Esophagus (tissue), 2 donors: Measurements from ENCODE around the gene RPGRIP1L. TPM values are rescaled to one million over a fixed set of nuclear protein-coding genes. Genes with fewer than 3 reads are reported as not detected.

Source experiments
- H3K27ac ChIP-seq, 2 donors: one replicate each; pipeline ENCODE4 v1.5.1; 2013; ENCODE audit warnings: low read depth in 2 of 2, mild to moderate bottlenecking in 2 of 2, inconsistent platforms in 1 of 2, low read length in 1 of 2, moderate library complexity in 1 of 2
- H3K27me3 ChIP-seq, 2 donors: one replicate each; pipeline ENCODE4 v1.6.1; 2013; ENCODE audit warnings: low read length in 2 of 2, control low read depth in 1 of 2, mild to moderate bottlenecking in 1 of 2; ENCODE audit not compliant: insufficient read depth in 2 of 2, control insufficient read depth in 1 of 2
- H3K36me3 ChIP-seq, 2 donors: one replicate each; pipeline ENCODE4 v1.6.1; 2013; ENCODE audit warnings: low read length in 1 of 2; ENCODE audit not compliant: control insufficient read depth in 2 of 2, insufficient read depth in 2 of 2
- H3K4me1 ChIP-seq, 2 donors: one replicate each; pipeline ENCODE4 v1.6.1; 2013; ENCODE audit warnings: low read length in 1 of 2; ENCODE audit not compliant: control insufficient read depth in 2 of 2, insufficient read depth in 2 of 2
- H3K4me3 ChIP-seq, 2 donors: one replicate each; pipeline ENCODE4 v1.5.1; 2013; ENCODE audit warnings: low read length in 2 of 2, mild to moderate bottlenecking in 2 of 2, low read depth in 1 of 2, moderate library complexity in 1 of 2
- H3K9me3 ChIP-seq, 2 donors: one replicate each; pipeline ENCODE4 v1.6.1; 2013; ENCODE audit warnings: mild to moderate bottlenecking in 2 of 2, low read depth in 1 of 2, low read length in 1 of 2, moderate library complexity in 1 of 2; ENCODE audit not compliant: control insufficient read depth in 2 of 2, insufficient read depth in 1 of 2
- WGBS, 2 donors: extraction: QIAGEN DNeasy Blood & Tissue Kit; methylation state at CpG; one replicate each; pipeline ENCODE4 v1.1.7; 2013; 5-methylcytosine and 5-hydroxymethylcytosine counted together
- polyA plus RNA-seq, 2 donors: library from polyadenylated mRNA; stranded (reverse); fragments of 200-250 nt; gene quantifications; one replicate each; pipeline ENCODE4 v1.2.3, GENCODE V29; 2013
- donor health status: healthy with polysubstance abuse.
- donor health status: Bipolar disorder and iron deficiency.

RPGRIP1L gene
- polyA plus RNA-seq, 2 donors = 1.3 to 1.7 TPM

GRCh38 chr16:53642094-53642493, 61.6 kb downstream of the RPGRIP1L start:
- no peaks in the 10 kb centered on the region for H3K9me3 ChIP-seq
- H3K36me3 ChIP-seq = no peaks in the 10 kb centered on the region
- H3K27ac ChIP-seq = no peak overlapping the region
- H3K4me3 ChIP-seq = no peak overlapping the region
- 85 to 88% methylated on average over 5 of the region's 5 CpGs for WGBS, 2 donors
- H3K4me1 ChIP-seq = no peaks in the 10 kb centered on the region
- H3K27me3 ChIP-seq = no peaks in the 10 kb centered on the region

- H3K9me3 ChIP-seq = no peaks in the 10 kb centered on the region
- H3K4me1 ChIP-seq = no peaks in the 10 kb centered on the region
- H3K27me3 ChIP-seq = no peaks in the 10 kb centered on the region
- H3K4me3 ChIP-seq = no peak overlapping the region
- no peaks in the 10 kb centered on the region for H3K36me3 ChIP-seq
- 90 to 94% methylated on average over 2 of the region's 2 CpGs for WGBS, 2 donors
- H3K27ac ChIP-seq = no peak overlapping the region
Observed at GRCh38 chr16:53636978-53637377, 66.7 kb downstream of the RPGRIP1L start.

GRCh38 chr16:53632526-53632925, 71.1 kb downstream of the RPGRIP1L start:
- no peak overlapping the region for H3K4me3 ChIP-seq
- no peaks in the 10 kb centered on the region for H3K4me1 ChIP-seq
- no peak overlapping the region for H3K27ac ChIP-seq
- H3K27me3 ChIP-seq = no peaks in the 10 kb centered on the region
- WGBS, 2 donors = 81 to 89% methylated on average over 2 of the region's 2 CpGs
- H3K36me3 ChIP-seq = no peaks in the 10 kb centered on the region
- no peaks in the 10 kb centered on the region for H3K9me3 ChIP-seq

GRCh38 chr16:53631236-53632025, 72.2 kb downstream of the RPGRIP1L start:
- H3K27me3 ChIP-seq = no peaks in the 10 kb centered on the region
- H3K9me3 ChIP-seq = no peaks in the 10 kb centered on the region
- H3K4me1 ChIP-seq = no peaks in the 10 kb centered on the region
- H3K4me3 ChIP-seq = no peak overlapping the region
- WGBS, 2 donors = 86 to 89% methylated on average over 8 of the region's 8 CpGs
- no peaks in the 10 kb centered on the region for H3K36me3 ChIP-seq
- no peak overlapping the region for H3K27ac ChIP-seq

GRCh38 chr16:53629607-53630312, 73.9 kb downstream of the RPGRIP1L start:
- no peaks in the 10 kb centered on the region for H3K36me3 ChIP-seq
- H3K4me1 ChIP-seq = no peaks in the 10 kb centered on the region
- H3K27ac ChIP-seq = no peak overlapping the region
- no peaks in the 10 kb centered on the region for H3K9me3 ChIP-seq
- WGBS, 2 donors = 54% methylated on average over 6 of the region's 6 CpGs
- H3K27me3 ChIP-seq = no peaks in the 10 kb centered on the region
- no peak overlapping the region for H3K4me3 ChIP-seq

GRCh38 chr16:53629151-53629550, 74.5 kb downstream of the RPGRIP1L start:
- 78 to 90% methylated on average over 2 of the region's 2 CpGs for WGBS, 2 donors
- Histone ChIP-seq H3K9me3 (no peaks in the 10 kb centered on the region), H3K27me3 (no peaks in the 10 kb centered on the region), H3K27ac (no peak overlapping the region), H3K4me1 (no peaks in the 10 kb centered on the region), H3K4me3 (no peak overlapping the region), H3K36me3 (no peaks in the 10 kb centered on the region)

- 40 to 64% methylated on average over 2 of the region's 2 CpGs for whole genome bisulfite sequencing, 2 donors
- Histone ChIP-seq H3K4me3 (no peak overlapping the region), H3K9me3 (no peaks in the 10 kb centered on the region), H3K27ac (no peak overlapping the region), H3K36me3 (no peaks in the 10 kb centered on the region), H3K27me3 (no peaks in the 10 kb centered on the region), H3K4me1 (no peaks in the 10 kb centered on the region)
Observed at GRCh38 chr16:53626811-53627210, 76.8 kb downstream of the RPGRIP1L start.

GRCh38 chr16:53626161-53626560, 77.5 kb downstream of the RPGRIP1L start:
- Histone ChIP-seq H3K27ac (no peak overlapping the region), H3K4me1 (no peaks in the 10 kb centered on the region), H3K27me3 (no peaks in the 10 kb centered on the region), H3K36me3 (no peaks in the 10 kb centered on the region), H3K4me3 (no peak overlapping the region), H3K9me3 (no peaks in the 10 kb centered on the region)
- WGBS, 2 donors = 88 to 93% methylated on average over 4 of the region's 4 CpGs

GRCh38 chr16:53625221-53625620, 78.4 kb downstream of the RPGRIP1L start:
- Histone ChIP-seq H3K27me3 (no peaks in the 10 kb centered on the region), H3K36me3 (no peaks in the 10 kb centered on the region), H3K4me3 (no peak overlapping the region), H3K4me1 (no peaks in the 10 kb centered on the region), H3K9me3 (no peaks in the 10 kb centered on the region), H3K27ac (no peak overlapping the region)
- WGBS, 2 donors = 96% methylated on average over 18 to 27 of the region's 29 CpGs

GRCh38 chr16:53622315-53622714, 81.3 kb downstream of the RPGRIP1L start:
- 96% methylated on average over 6 of the region's 6 CpGs for WGBS, 2 donors

More at GRCh38 chr16:53622315-53622714, 81.3 kb downstream of the RPGRIP1L start:
- Histone ChIP-seq H3K36me3 (no peaks in the 10 kb centered on the region), H3K27ac (no peak overlapping the region), H3K4me1 (no peaks in the 10 kb centered on the region), H3K4me3 (no peak overlapping the region), H3K27me3 (no peaks in the 10 kb centered on the region), H3K9me3 (no peaks in the 10 kb centered on the region)
